ENCODE results near the gene ANK3.

Gene ANK3

DNA sequence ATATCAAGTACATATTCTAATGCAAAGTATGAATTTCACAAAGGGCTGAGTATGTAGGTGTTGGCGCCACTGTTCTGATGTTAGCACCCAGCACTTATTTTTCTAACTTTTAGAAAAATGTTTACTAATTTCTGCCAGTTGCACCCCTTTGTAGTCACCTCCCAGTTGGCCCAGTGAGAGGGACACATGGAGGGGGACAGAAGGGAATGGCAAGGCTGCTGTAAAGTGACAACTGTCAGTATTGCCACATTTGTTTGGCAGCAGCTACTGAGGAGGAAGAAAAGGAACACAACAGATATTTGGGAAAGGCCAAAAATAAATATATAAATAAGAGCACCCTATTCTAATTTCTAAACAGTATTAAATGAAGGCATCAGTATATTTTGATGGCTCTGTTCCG is 57.3 kb downstream of the ANK3 start:
- no peak overlapping the region for H3K4me3 ChIP-seq (ENCODE audit: low read depth, low read length)
- TF ChIP-seq, protein P1, sequence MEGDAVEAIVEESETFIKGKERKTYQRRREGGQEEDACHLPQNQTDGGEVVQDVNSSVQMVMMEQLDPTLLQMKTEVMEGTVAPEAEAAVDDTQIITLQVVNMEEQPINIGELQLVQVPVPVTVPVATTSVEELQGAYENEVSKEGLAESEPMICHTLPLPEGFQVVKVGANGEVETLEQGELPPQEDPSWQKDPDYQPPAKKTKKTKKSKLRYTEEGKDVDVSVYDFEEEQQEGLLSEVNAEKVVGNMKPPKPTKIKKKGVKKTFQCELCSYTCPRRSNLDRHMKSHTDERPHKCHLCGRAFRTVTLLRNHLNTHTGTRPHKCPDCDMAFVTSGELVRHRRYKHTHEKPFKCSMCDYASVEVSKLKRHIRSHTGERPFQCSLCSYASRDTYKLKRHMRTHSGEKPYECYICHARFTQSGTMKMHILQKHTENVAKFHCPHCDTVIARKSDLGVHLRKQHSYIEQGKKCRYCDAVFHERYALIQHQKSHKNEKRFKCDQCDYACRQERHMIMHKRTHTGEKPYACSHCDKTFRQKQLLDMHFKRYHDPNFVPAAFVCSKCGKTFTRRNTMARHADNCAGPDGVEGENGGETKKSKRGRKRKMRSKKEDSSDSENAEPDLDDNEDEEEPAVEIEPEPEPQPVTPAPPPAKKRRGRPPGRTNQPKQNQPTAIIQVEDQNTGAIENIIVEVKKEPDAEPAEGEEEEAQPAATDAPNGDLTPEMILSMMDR (IDR thresholded peaks at IDR 0.05; ENCODE audit: borderline replicate concordance, insufficient read depth, low read depth, low read length), result no peak

DNA sequence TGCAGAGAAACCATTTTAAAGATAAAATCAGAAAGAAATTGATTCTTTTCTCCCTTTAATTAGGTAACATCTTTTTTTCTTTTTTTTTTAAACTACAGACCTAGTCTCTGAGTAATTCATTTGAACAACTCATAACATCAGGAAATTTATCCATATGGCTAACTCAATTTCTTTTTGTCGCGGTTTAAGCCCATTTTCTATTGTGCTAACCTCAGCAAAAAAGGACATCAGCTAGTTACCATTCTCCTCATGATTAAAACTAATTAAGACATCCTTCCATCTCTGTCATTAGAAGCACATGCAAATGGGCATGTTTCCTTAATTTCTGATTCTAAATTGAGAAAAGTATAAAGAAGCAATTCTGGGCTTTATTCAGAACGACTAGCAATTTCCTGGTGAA is 57.8 kb downstream of the ANK3 start:
- no peak overlapping the region for H3K4me3 ChIP-seq (ENCODE audit: low read depth, low read length)
- TF ChIP-seq, protein P1 (IDR thresholded peaks at IDR 0.05; ENCODE audit: borderline replicate concordance, insufficient read depth, low read depth, low read length), result no peak

- TF ChIP-seq, protein P1 (IDR thresholded peaks at IDR 0.05; ENCODE audit: borderline replicate concordance, insufficient read depth, low read depth, low read length), result no peak
- H3K4me3 ChIP-seq (ENCODE audit: low read depth, low read length), result no peak overlapping the region
Observed at GRCh38 chr10:60323162-60323561, 66.5 kb downstream of the ANK3 start.

DNA sequence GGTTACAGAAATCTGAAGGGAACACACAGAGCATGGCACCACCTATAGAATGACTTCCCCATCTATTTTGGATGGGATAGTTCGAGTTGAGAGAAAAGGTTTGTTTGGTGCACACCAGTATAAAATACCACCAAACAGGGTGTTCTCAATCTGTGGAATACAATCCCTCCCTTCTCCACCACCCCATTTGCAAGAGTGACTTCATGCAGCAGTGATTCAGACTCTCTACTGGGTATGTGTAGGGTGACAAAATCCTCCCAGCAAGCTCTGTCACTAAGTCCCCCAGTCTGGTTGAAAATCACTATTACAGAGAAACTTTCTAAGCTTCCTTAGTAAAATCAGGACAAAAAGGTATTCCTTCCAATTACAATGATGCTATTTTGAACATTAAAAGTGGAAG is 69.0 kb downstream of the ANK3 start:
- TF ChIP-seq, protein P1 (IDR thresholded peaks at IDR 0.05; ENCODE audit: borderline replicate concordance, insufficient read depth, low read depth, low read length), result no peak
- H3K4me3 ChIP-seq (ENCODE audit: low read depth, low read length), result no peak overlapping the region

DNA sequence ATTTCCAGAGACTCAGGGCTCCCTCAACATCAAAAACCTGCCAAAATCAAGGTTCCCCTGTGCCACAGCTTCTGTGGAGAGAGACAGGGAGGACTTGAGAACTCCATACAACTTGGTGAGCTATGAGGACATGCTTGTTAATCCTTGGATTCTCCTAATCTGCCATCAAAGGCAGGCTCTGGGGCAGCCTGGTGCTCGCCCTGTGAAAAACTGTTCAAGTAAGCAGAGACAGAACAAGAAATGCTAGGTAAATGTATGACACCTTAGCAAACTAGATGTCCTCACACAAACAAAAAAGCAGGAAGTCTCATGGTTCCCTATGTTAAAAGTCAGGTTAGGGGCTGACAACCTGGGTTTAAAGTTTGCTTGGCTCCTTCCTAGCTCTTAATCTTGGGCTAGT is 73.6 kb downstream of the ANK3 start:
- no peak overlapping the region for H3K4me3 ChIP-seq (ENCODE audit: low read depth, low read length)
- TF ChIP-seq, protein P1 (IDR thresholded peaks at IDR 0.05; ENCODE audit: borderline replicate concordance, insufficient read depth, low read depth, low read length), result no peak

DNA sequence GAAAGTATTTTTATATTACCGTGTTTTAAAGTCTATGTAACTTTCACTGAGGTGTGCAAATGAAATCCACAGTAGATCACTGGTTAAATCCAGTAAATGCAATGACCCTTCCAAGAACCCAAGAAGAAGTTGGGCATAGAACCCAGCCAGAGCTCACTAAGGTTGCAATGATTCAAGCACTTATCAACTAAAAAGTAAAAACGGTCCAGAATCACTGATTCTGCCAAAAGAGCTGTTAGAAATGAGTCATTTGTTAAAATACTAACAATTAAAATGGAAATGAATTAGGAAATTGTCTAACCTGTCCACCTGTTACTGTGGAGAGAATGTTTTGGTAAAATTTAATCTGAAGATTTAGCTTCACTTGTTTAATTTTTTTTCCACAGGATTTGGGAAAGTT is 74.4 kb downstream of the ANK3 start:
- no peak overlapping the region for H3K4me3 ChIP-seq (ENCODE audit: low read depth, low read length)
- TF ChIP-seq, protein P1 (IDR thresholded peaks at IDR 0.05; ENCODE audit: borderline replicate concordance, insufficient read depth, low read depth, low read length), result no peak

GRCh38 chr10:60314069-60314940 is 75.4 kb downstream of the ANK3 start:
- TF ChIP-seq, protein P1 (IDR thresholded peaks at IDR 0.05; ENCODE audit: borderline replicate concordance, insufficient read depth, low read depth, low read length), result no peak
- H3K4me3 ChIP-seq (ENCODE audit: low read depth, low read length), result no peak overlapping the region

Measured in GM12875 (cell line).